AG04449 (cell line): ENCODE data around the gene MYO5A.

ENCODE experiments used
- CTCF ChIA-PET: fragments of 350-600 bp; formaldehyde crosslinking; extraction: SDS; loops from one replicate; lab custom pipeline; 2021; ENCODE audit warnings: antibody characterized with exemption; lab: Yijun Ruan, JAX
- POLR2A ChIA-PET: fragments of 400-600, 350-600 bp; formaldehyde crosslinking; extraction: SDS; loops from one replicate; lab custom pipeline; 2020; ENCODE audit warnings: antibody characterized with exemption, inconsistent platforms; lab: Yijun Ruan, JAX
- DNase-seq: peaks from one replicate; pipeline ENCODE4 v3.0.0-alpha.2; 2010; ENCODE audit warnings: low read depth, low spot score
- H3K4me3 ChIP-seq: 2 replicates; pipeline ENCODE4 v1.5.1; 2011; ENCODE audit warnings: low read depth, mild to moderate bottlenecking, control low read depth, low read length
- TF ChIP-seq, protein P1 (sequence below): IDR thresholded peaks from one replicate; pipeline ENCODE4 v1.5.1; 2011; ENCODE audit warnings: mild to moderate bottlenecking, moderate library complexity, low read length, control low read depth, inconsistent platforms; ENCODE audit not compliant: insufficient read depth; ENCODE audit errors: missing control alignments

MYO5A gene

DNA sequence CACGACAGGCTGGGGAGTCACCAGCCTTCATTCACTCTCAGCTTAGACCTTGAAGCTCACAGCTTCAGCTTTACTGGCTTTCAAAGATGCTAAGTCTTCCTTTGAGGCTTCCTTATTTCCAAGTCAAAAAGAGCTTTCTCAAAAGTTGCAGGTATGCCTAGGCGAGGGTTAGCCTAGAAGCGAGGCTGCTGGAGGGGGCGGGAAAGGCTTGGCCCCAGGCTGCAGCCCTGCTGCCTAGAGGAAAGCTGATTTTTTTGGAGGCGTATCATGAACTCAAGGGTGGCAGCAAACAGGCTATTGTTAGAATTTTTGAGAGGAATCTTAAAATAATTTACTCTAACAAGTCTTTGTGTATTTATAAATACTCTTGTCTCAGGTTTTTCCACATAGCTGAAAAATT lies 270.2 kb downstream of the MYO5A start:
- TF ChIP-seq, protein P1, sequence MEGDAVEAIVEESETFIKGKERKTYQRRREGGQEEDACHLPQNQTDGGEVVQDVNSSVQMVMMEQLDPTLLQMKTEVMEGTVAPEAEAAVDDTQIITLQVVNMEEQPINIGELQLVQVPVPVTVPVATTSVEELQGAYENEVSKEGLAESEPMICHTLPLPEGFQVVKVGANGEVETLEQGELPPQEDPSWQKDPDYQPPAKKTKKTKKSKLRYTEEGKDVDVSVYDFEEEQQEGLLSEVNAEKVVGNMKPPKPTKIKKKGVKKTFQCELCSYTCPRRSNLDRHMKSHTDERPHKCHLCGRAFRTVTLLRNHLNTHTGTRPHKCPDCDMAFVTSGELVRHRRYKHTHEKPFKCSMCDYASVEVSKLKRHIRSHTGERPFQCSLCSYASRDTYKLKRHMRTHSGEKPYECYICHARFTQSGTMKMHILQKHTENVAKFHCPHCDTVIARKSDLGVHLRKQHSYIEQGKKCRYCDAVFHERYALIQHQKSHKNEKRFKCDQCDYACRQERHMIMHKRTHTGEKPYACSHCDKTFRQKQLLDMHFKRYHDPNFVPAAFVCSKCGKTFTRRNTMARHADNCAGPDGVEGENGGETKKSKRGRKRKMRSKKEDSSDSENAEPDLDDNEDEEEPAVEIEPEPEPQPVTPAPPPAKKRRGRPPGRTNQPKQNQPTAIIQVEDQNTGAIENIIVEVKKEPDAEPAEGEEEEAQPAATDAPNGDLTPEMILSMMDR, result no peak
- DNase-seq, result no peak
- POLR2A ChIA-PET, result no interaction called here
- H3K4me3 ChIP-seq, result no peak overlapping the region
- CTCF ChIA-PET, result interaction anchor here (0.7 to 10.6 kb wide), 7 partner anchors 9 to 479 kb away, joined by 3 to 256 read pairs (median 4); no protein-coding TSS in a partner anchor

- TF ChIP-seq, protein P1, result no peak
- no peak for DNase-seq
- no peak overlapping the region for H3K4me3 ChIP-seq
- ChIA-PET CTCF (interaction anchor here (0.7 to 10.6 kb wide), 24 partner anchors 8 to 939 kb away, joined by 3 to 256 read pairs (median 4); no protein-coding TSS in a partner anchor), POLR2A (no interaction called here)
Observed at GRCh38 chr15:52257734-52258062, 271.0 kb downstream of the MYO5A start.
